GM19035 (cell line): Measurements from ENCODE around the gene ZNF565.
"Not testable (repeated sequence)": the region's sequence is repeated elsewhere in the genome, so short reads cannot be mapped to it uniquely, and the experiment has no call there.

Source experiments
- ATAC-seq: cut with Tn5 transposase; IDR thresholded peaks from one replicate; pipeline ENCODE4 v1.9.1; 2021; ENCODE audit not compliant: unreplicated experiment

Gene ZNF565

DNA sequence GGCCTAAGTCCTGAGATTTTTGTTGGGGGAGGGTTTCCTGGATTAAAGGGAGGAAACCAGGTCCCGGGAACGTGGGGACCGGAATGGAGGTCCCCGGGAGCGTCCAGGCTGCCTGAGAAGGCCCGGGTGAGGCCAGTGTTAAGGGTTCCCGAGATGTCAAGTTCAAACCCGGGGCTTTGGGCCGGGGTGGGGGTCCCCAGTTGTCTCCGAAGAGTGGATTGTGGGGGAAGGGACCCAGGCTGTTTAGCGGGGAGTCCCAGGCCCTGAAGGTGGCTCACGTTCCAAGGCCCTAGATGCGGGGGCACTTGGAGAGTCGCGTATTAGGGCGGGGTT lies 62.5 kb downstream of the ZNF565 start:
- no peak for ATAC-seq

DNA sequence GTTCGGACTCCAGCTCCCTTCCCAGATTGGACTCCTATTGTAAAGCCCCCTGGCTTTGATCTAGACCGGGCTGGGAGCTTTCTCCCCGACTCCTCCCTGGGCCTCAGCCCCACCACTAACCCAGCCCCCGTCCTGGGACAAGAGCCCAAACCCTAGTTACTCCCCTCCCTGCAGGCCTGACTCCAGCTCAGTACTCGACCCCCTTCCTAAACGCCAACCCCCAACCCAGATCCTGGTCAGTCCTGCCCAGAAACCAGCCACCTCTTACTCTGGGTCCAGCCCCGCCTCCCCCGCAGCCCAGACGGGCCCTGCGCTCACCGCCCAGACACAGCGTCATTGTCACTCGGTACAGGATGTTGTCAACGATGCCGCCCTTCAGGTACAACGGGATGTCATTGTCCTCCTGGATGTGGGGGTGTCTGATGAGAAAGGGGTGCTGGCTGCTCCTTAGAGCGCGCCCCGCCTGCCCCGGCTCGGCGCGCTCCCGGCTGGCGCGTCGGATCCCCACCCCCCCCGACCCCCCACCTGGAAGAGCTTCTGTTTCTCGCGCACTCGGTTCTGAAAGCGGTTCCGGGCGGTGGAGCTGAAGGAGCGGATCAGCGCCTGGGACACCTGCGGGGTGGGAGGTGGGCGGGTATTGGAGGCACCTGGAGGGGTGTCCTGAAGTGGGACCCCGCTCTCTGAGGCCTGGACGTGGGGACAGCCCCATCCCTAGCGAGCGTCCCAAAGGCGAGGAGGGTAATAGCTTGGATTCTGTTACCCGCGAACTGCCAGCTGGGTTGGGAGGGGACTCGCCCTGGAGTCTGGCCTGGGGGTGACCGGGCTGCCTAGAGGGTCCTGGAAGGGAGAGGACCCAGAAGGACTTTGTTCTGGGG lies 63.1 kb downstream of the ZNF565 start:
- no peak for ATAC-seq

DNA sequence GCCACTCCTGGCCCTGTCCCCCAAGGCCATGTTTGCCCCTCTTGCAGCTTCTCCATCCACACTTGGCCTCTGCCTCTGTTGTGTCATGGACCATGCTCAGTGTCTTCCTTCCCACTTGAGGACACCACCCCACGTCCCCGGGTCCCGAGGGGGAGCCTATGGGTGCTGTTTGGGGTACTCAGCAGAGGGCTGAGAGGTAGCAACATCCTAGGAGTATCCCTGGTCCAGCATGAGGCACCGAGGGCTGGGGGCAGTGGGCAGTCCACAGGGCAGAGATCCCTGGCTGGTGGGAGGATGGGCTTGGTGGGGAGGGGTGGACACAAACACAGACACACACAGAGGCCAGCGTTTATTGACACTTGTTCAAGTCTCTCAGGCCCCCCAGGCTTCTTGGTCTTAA lies 63.9 kb downstream of the ZNF565 start:
- no peak for ATAC-seq

DNA sequence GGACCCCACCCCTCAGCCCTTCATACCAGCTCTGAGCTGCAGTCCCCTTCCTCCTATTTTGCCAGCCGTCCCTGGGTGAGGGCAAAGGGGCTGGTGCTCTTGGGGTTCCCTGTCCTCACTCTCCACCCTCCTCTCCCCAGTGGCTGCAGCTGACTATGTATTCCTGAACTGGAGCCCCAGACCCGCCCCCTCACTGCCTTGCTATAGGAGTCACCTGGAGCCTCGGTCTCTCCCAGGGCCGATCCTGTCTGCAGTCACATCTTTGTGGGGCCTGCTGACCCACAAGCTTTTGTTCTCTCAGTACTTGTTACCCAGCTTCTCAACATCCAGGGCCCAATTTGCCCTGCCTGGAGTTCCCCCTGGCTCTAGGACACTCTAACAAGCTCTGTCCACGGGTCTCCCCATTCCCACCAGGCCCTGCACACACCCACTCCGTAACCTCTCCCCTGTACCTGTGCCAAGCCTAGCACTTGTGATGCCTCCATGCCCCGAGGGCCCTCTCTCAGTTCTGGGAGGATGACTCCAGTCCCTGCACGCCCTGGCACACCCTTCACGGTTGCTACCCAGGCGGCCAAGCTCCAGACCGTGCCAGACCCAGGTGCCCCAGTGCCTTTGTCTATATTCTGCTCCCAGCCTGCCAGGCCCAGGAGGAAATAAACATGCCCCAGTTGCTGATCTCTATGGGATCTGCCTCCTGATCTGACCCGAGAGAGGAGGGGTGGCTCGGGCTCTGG lies 64.6 kb downstream of the ZNF565 start:
- ATAC-seq: no peak

DNA sequence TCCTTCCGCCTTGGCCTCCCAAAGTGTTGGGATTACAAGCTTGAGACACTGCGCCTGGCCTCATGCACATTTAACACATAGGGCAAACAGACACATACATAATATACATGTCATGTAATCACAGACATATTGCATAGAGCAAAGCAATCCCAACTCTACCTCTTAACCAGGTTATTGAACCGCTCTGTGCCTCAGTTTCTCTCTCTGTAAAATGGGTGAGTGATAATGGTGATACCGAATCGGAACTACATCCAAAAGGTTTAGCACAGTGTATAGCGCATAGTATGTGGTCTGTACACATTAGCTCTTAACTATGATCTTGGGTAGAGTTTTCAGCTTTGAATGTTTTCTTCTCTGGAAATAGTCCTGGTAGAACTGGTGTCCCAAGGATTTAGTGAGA lies 69.8 kb downstream of the ZNF565 start:
- ATAC-seq: no peak

DNA sequence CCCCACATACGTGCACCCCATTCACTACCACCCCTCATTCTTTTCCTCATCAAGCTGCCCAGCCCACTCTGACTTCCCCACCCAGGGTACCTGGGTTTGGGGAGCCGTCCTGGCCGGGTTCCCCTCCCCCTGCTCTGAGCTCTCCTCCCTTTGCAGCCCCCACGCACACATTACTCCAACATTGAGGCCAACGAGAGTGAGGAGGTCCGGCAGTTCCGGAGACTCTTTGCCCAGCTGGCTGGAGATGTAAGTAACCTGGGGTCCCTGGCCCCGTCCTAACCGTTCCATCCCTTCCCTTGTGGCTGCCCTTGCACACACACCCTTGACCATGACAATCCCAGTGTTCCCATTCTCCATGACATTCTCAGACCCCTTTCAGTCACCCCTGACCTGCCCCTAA lies 72.0 kb downstream of the ZNF565 start:
- ATAC-seq: no peak

DNA sequence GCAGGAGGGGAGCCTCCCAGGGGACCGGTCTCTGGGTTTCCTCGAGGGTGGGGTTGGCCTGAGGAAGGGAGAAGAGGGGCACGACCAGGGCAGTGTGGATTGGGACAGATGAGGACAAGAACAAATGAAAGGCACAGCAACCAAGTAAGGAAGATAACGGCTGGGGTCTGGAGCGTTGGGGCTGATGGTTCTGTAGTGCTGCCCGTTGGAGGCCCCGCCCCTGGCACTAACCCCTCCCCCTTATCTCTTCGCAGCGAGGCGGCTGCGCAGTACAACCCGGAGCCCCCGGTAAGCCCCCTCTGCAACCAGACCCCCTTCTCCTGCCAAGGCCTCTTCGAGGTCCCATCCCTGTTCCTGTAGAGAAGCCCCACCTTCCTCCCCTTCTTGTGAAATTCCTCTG lies 72.4 kb downstream of the ZNF565 start:
- ATAC-seq: no peak

DNA sequence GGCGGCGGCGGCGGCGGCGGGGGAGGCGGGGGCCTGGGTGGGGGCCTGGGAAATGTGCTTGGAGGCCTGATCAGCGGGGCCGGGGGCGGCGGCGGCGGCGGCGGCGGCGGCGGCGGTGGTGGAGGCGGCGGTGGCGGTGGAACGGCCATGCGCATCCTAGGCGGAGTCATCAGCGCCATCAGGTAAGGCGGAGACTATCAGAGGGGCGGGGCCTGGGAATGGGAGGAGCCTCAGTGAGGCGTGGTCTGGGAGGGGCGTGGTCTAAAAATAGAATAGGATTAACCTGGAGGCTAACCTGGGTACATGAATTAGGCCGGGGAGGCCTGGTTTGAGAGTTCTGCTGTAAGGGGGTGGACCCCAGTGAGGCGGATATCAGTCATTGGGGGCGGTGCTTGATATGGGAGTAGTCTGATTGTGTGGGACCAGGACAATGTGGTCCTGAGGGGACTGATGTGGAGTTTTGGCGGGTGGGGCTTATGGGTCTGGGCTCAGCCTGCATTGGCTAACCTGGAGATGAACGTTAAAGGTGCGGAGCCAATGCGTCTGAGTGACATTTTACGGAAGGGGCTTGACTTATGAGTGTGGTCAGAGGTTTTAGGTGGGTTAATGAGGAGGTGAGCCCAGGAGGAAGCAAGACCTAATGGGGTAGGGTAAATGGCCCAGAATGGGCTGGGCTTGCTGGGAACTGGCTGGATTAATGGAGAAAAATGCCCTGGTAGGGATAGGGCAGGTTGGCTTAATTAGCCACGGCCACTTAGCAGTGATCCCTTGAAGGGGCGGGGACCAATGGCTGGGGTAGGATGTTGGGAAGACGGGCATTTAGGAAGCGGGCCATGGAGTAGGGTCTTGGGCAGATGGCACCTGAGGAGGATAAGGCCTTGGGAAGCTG lies 73.2 kb downstream of the ZNF565 start:
- ATAC-seq: peak; percentile 45

DNA sequence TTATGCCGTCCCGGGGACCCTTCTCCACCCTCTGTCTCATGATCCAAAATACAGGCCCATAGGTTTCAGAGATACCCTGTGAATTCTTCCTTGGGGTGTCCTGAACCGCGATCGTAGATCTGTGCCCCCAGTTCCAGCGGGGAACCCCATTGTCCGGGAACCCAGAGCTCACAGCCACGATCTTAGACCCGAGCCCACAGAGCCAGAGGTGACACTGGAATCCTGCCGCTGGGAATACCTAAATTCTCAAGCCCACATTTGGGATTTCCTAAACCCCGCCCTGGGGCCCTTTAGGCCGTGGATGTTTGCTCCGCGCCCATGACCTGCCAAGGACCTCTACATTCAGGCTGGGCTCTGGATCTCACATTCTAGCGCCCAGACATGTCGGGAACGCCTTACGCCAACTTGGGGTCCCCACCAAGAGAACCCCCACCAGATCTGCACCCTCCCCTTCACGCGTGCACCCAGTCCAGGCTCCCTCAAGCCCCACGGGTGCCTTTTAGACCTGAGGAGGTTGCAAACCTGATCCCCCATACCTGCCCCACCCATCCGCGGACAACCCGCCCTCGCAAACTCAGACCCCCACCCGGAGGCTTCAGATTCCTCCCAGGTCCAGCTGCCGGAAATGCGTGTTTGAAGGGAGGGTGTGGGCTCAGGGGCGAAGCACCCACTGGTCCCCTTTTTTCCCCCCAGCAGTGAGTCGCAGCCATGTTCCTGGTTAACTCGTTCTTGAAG lies 74.0 kb downstream of the ZNF565 start:
- ATAC-seq: peak; percentile 9

DNA sequence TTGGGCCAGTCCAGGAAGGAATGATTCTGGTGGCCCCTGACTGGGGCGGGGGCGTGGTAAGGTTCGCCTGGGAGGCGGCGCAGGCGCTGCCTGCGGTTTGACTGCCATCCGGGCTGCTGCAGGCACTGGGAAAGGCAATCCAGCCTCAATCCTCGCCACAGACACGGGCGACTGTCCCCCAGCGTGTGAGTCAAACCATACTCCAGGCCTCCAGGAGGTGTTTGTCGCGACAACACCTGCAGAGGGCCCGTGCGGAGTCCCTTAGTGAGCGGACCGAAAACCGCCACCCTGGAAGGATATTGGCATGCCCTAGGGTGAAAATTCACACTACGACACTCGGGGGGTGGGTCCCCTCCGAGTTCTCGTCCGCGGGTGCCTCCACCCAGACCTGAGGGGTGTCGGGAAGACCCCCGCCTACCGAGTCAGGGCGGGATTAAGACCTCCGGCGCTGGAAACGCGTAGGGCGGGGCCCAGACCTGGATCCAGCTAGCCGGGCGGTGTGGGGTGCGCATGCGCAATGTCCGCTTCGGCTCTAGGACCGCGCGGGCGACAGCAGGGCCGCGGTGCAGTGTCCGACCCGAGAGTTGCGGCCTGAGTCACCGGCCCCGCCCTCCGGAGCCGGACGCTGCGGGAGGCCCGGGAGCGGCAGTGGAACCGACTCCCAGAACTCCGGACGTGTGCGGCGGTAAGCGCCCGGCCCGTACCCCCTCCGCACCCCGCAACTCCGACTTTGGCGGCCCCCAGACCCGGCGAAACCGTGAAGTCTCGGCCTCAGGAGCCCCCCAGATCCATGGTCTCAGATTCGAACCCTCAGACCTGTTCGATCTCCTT lies 74.8 kb downstream of the ZNF565 start, which contains the start of gene CAPNS1:
Gene CAPNS1, plus strand, starts transcription at position 594 of the 831 bp plus-strand sequence. CDS start 946 bp downstream, outside the sequence.
- ATAC-seq: peak; percentile 85

DNA sequence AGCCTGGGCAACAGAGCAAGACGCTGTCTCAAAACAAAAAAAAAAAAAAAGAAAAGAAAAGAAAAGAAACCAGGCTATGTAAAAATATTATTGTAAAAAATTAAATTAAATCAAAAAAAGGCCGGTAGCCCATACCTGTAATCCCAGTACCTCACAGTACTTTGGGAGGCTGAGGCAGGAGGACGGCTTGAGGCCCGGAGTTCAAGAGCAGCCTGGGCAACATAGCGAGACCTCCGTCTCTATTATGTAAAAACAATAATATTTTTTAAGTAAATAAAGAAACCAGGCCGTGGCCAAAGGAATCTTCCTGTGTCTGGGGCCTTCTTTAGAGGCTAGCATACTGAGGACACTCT lies 75.4 kb downstream of the ZNF565 start:
- no peak for ATAC-seq

DNA sequence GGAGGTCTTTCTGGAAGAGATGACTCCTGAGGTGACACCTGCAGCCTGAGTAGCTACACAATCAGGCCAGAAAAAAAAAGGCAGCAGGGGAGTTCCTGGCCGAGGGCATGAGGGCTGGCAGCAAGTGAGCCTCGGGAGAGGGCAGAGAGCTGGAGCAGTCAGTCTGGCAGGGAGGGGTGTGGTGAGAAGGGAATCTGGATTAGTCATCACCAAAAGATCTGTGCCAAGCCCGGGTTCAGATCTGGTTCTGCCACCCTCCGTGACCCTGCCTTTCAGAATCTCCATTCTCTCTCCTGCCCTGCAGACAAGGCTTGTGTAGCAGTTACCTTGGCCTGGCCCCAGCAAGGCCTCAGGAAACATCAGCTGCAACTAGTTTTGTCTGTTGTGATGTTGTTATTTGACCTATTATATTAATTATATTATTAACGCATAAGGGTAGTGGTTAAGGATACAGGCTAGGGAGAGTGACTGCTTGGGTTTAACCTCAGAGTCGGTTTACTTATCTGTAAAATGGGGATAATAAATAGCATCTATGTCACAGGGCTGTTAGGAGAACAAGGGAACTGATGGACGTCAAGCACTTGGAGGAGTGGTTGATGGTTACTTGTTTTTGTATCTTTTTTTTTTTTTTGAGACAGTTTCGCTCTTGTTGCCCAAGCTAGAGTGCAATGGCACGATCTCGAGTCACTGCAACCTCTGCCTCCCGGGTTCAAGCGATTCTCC lies 77.3 kb downstream of the ZNF565 start:
- no peak for ATAC-seq

DNA sequence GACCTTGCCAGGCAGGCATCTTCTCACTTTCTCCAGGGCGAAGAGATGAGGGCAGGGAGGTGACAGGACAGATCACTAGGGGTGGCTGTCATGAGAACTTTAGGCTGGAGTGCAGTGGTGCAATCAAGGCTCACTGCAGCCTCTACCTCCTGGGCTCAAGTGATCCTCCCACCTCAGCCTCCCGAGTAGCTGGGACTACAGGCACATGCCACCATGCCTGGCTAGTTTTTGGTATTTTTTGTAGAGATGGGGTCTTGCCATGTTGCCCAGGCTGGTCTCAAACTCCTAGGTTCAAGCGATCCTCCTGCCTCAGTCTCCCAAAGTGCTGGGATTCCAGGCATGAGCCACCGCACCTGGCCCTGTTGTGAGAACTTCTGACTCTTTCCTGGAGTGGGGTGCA lies 79.6 kb downstream of the ZNF565 start:
- ATAC-seq: not testable (repeated sequence)
